Ishikawa (cell line): ENCODE data around the gene SUPT6H.

ENCODE experiments used
- CREB1 ChIP-seq: IDR thresholded peaks from 2 replicates; pipeline ENCODE4 v1.6.1; 2012; ENCODE audit warnings: low read depth
- EGR1 ChIP-seq: IDR thresholded peaks from 2 replicates; pipeline ENCODE4 v1.6.1; 2012
- EP300 ChIP-seq: IDR thresholded peaks from 2 replicates; pipeline ENCODE4 v1.6.1; 2012; ENCODE audit warnings: borderline replicate concordance
- FOXM1 ChIP-seq: IDR thresholded peaks from 2 replicates; pipeline ENCODE4 v1.6.1; 2012; ENCODE audit warnings: low read depth, borderline replicate concordance
- RAD21 ChIP-seq: IDR thresholded peaks from 2 replicates; pipeline ENCODE4 v1.6.1; 2012; ENCODE audit warnings: low read depth
- TAF1 ChIP-seq: IDR thresholded peaks from 2 replicates; pipeline ENCODE4 v1.6.1; 2012; ENCODE audit warnings: low read depth, mild to moderate bottlenecking
- TCF12 ChIP-seq: IDR thresholded peaks from 2 replicates; pipeline ENCODE4 v1.6.1; 2012; ENCODE audit warnings: low read depth
- YY1 ChIP-seq: IDR thresholded peaks from 2 replicates; pipeline ENCODE4 v1.6.1; 2012; ENCODE audit warnings: low read depth
- TF ChIP-seq, protein P1 (sequence below): IDR thresholded peaks from 2 replicates; pipeline ENCODE4 v1.6.1; 2012
- TF ChIP-seq, protein P2 (sequence below): IDR thresholded peaks from 2 replicates; pipeline ENCODE4 v1.6.1; 2012; ENCODE audit warnings: low read depth, mild to moderate bottlenecking
- TF ChIP-seq, protein P3 (sequence below): IDR thresholded peaks from 2 replicates; pipeline ENCODE4 v1.6.1; 2012

DNA sequence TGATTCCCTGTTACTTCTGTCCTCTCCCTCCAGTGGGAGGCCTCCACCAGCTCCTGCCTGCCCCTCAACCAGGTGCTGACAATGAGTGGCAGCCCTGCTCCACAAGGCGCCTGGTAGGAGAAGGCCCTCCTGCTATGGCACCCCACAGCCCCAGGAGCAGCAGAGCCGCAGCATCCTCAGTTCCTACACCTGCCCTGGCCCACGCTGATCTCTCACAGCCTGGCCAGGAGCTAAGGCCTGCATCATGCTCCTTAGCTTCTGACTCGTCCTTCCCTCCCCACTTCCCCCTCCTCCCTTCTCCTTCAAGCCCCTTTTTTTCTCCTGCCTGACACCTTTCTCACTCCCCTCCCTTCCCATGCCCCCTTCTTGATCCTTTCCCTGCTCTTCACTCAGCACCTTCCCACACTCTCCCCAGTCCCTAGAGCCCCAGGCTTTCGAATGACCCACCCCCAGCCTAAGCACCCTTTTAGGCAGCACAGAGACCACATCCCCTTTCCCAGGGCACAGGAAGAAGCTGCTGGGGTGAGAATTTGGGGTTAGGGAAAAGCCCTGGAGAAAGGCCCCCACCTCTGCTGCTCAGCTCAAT is 43.2 kb downstream of the SUPT6H start:
- TF ChIP-seq YY1 (no peak), EP300 (no peak), RAD21 (no peak), FOXM1 (no peak), CREB1 (no peak), EGR1 (no peak), TCF12 (no peak), TAF1 (no peak)
- TF ChIP-seq, protein P1, sequence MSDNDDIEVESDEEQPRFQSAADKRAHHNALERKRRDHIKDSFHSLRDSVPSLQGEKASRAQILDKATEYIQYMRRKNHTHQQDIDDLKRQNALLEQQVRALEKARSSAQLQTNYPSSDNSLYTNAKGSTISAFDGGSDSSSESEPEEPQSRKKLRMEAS = no peak
- TF ChIP-seq, protein P2, sequence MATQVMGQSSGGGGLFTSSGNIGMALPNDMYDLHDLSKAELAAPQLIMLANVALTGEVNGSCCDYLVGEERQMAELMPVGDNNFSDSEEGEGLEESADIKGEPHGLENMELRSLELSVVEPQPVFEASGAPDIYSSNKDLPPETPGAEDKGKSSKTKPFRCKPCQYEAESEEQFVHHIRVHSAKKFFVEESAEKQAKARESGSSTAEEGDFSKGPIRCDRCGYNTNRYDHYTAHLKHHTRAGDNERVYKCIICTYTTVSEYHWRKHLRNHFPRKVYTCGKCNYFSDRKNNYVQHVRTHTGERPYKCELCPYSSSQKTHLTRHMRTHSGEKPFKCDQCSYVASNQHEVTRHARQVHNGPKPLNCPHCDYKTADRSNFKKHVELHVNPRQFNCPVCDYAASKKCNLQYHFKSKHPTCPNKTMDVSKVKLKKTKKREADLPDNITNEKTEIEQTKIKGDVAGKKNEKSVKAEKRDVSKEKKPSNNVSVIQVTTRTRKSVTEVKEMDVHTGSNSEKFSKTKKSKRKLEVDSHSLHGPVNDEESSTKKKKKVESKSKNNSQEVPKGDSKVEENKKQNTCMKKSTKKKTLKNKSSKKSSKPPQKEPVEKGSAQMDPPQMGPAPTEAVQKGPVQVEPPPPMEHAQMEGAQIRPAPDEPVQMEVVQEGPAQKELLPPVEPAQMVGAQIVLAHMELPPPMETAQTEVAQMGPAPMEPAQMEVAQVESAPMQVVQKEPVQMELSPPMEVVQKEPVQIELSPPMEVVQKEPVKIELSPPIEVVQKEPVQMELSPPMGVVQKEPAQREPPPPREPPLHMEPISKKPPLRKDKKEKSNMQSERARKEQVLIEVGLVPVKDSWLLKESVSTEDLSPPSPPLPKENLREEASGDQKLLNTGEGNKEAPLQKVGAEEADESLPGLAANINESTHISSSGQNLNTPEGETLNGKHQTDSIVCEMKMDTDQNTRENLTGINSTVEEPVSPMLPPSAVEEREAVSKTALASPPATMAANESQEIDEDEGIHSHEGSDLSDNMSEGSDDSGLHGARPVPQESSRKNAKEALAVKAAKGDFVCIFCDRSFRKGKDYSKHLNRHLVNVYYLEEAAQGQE = no peak
- TF ChIP-seq, protein P3, sequence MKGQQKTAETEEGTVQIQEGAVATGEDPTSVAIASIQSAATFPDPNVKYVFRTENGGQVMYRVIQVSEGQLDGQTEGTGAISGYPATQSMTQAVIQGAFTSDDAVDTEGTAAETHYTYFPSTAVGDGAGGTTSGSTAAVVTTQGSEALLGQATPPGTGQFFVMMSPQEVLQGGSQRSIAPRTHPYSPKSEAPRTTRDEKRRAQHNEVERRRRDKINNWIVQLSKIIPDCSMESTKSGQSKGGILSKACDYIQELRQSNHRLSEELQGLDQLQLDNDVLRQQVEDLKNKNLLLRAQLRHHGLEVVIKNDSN = no peak
